ENCODE measurements around the gene GATC. TPM values are rescaled to one million over a fixed set of nuclear protein-coding genes. Genes with fewer than 3 reads are reported as not detected.

GATC gene
- total and polyA plus RNA-seq, 2 experiments from 2014 or later = 18.5 to 20.1 TPM

DNA sequence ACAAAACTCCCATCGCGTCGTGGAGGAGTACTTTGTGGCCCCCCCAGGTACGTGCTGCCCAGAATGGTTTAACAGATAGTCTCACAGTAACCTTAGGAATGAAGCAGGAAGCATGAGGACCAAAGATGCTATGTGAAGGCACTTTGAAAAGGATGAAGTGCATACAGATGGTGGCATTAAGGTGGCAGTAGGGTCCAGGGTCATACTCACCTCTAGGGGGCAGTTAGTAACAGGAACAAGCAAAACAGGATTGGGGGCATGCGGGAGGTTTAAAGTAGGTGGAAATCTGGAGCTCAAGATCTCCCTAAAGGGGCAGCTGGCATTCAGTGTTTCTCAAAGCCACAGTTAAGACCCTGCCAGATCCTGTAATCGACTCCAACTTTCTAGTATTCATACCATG, 10.9 kb downstream of the GATC start:
- Mint-ChIP-seq H3K36me3 (ENCODE audit: low read depth) (peaks cover 78% of the 10 kb centered on the region), H3K4me3 (no peak overlapping the region), H3K27me3 (ENCODE audit: insufficient read depth, low read depth, poor library complexity) (peaks cover 12% of the 10 kb centered on the region), H3K27ac (no peak overlapping the region), H3K9me3 (no peaks in the 10 kb centered on the region), H3K4me1 (no peaks in the 10 kb centered on the region)
- H3K79me2 ChIP-seq (replicated peaks; ENCODE audit: insufficient read depth) = no peaks in the 10 kb centered on the region; the same call in 1 of the 2 replicates
- peaks cover 51% of the 10 kb centered on the region for H4K20me1 ChIP-seq (replicated peaks; ENCODE audit: insufficient read depth)
- no peaks in the 10 kb centered on the region for H3K4me1 ChIP-seq (ENCODE audit: insufficient read depth)
- H3K27me3 ChIP-seq (ENCODE audit: insufficient read depth) = no peaks in the 10 kb centered on the region
- peaks cover 27% of the 10 kb centered on the region for H3F3A ChIP-seq (replicated peaks; ENCODE audit: low read depth)
- H3K9me2 ChIP-seq (ENCODE audit: insufficient read depth) = no peaks in the 10 kb centered on the region
- TF ChIP-seq, protein P1, sequence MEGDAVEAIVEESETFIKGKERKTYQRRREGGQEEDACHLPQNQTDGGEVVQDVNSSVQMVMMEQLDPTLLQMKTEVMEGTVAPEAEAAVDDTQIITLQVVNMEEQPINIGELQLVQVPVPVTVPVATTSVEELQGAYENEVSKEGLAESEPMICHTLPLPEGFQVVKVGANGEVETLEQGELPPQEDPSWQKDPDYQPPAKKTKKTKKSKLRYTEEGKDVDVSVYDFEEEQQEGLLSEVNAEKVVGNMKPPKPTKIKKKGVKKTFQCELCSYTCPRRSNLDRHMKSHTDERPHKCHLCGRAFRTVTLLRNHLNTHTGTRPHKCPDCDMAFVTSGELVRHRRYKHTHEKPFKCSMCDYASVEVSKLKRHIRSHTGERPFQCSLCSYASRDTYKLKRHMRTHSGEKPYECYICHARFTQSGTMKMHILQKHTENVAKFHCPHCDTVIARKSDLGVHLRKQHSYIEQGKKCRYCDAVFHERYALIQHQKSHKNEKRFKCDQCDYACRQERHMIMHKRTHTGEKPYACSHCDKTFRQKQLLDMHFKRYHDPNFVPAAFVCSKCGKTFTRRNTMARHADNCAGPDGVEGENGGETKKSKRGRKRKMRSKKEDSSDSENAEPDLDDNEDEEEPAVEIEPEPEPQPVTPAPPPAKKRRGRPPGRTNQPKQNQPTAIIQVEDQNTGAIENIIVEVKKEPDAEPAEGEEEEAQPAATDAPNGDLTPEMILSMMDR (conservative IDR thresholded peaks at IDR 0.05; ENCODE audit: low read depth in 2 of 2) = peak; percentile 65 to 72
- no peak for TF ChIP-seq CREB1 (CRISPR knock-in tag; IDR thresholded peaks at IDR 0.05; ENCODE audit: low read depth)
- no peak overlapping the region for H3K4me2 ChIP-seq
- H3K36me3 ChIP-seq (ENCODE audit: insufficient read depth) = peaks cover 43% of the 10 kb centered on the region
- no peak overlapping the region for H2AFZ ChIP-seq
- no peak overlapping the region for H3K4me3 ChIP-seq
- ATAC-seq (peak; percentile 79), DNase-seq (ENCODE audit: low spot score) (peak; percentile 82)
- 0 out of 2 replicates have a peak overlapping the region, but pooled peaks have one; percentile 4 for H3K27ac ChIP-seq (ENCODE audit: low read depth)

DNA sequence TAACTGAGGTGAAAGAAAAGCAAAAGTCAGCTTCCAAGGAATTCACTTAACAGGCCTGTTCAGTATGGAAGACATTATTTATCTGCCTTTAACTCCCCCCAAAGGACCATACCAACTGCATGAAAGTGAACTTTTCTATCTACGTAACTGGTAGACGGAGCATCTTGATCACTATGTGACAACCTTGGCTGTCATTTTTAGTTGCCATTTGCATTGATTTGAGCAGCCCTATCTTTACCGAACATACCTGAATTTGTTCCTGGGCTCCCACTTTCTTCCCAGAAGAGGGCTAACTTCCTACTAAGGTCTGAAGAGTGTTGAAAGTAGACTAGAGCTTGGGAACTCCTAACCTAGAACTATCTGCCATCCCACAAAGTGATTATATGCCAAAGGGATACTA, 13.9 kb downstream of the GATC start:
- Histone ChIP-seq H3K4me3 (no peak overlapping the region), H3K4me1 (ENCODE audit: insufficient read depth) (no peaks in the 10 kb centered on the region), H4K20me1 (replicated peaks; ENCODE audit: insufficient read depth) (peaks cover 59% of the 10 kb centered on the region), H3K27me3 (ENCODE audit: insufficient read depth) (0 out of 2 replicates have a peak, but pooled peaks cover under 1% of the 10 kb centered on the region), H3K36me3 (ENCODE audit: insufficient read depth) (peaks cover 74% of the 10 kb centered on the region), H3K4me2 (no peak overlapping the region), H2AFZ (no peak overlapping the region), H3F3A (replicated peaks; ENCODE audit: low read depth) (peaks cover 50% of the 10 kb centered on the region), H3K9me2 (ENCODE audit: insufficient read depth) (no peaks in the 10 kb centered on the region), H3K79me2 (replicated peaks; ENCODE audit: insufficient read depth) (peaks cover 18% of the 10 kb centered on the region), H3K27ac (ENCODE audit: low read depth) (peak overlapping the region; percentile 16)
- Mint-ChIP-seq H3K9me3 (no peaks in the 10 kb centered on the region), H3K27ac (no peak overlapping the region), H3K27me3 (ENCODE audit: insufficient read depth, low read depth, poor library complexity) (peaks cover 18% of the 10 kb centered on the region), H3K4me3 (no peak overlapping the region), H3K36me3 (ENCODE audit: low read depth) (peaks cover 92% of the 10 kb centered on the region), H3K4me1 (no peaks in the 10 kb centered on the region)
- DNase-seq (ENCODE audit: low spot score) (no peak), ATAC-seq (no peak)
- TF ChIP-seq ZNF114 (CRISPR knock-in tag; IDR thresholded peaks at IDR 0.05) (no peak), ZNF331 (CRISPR knock-in tag; IDR thresholded peaks at IDR 0.05; ENCODE audit: low read depth) (no peak), EZH2phosphoT487 (IDR thresholded peaks at IDR 0.05; ENCODE audit: unreplicated experiment) (no peak), CREB1 (CRISPR knock-in tag; IDR thresholded peaks at IDR 0.05; ENCODE audit: low read depth) (no peak), JUNB (IDR thresholded peaks at IDR 0.05; ENCODE audit: unreplicated experiment) (no peak), NANOG (IDR thresholded peaks at IDR 0.05; ENCODE audit: borderline replicate concordance) (no peak)
- TF ChIP-seq, protein P2, sequence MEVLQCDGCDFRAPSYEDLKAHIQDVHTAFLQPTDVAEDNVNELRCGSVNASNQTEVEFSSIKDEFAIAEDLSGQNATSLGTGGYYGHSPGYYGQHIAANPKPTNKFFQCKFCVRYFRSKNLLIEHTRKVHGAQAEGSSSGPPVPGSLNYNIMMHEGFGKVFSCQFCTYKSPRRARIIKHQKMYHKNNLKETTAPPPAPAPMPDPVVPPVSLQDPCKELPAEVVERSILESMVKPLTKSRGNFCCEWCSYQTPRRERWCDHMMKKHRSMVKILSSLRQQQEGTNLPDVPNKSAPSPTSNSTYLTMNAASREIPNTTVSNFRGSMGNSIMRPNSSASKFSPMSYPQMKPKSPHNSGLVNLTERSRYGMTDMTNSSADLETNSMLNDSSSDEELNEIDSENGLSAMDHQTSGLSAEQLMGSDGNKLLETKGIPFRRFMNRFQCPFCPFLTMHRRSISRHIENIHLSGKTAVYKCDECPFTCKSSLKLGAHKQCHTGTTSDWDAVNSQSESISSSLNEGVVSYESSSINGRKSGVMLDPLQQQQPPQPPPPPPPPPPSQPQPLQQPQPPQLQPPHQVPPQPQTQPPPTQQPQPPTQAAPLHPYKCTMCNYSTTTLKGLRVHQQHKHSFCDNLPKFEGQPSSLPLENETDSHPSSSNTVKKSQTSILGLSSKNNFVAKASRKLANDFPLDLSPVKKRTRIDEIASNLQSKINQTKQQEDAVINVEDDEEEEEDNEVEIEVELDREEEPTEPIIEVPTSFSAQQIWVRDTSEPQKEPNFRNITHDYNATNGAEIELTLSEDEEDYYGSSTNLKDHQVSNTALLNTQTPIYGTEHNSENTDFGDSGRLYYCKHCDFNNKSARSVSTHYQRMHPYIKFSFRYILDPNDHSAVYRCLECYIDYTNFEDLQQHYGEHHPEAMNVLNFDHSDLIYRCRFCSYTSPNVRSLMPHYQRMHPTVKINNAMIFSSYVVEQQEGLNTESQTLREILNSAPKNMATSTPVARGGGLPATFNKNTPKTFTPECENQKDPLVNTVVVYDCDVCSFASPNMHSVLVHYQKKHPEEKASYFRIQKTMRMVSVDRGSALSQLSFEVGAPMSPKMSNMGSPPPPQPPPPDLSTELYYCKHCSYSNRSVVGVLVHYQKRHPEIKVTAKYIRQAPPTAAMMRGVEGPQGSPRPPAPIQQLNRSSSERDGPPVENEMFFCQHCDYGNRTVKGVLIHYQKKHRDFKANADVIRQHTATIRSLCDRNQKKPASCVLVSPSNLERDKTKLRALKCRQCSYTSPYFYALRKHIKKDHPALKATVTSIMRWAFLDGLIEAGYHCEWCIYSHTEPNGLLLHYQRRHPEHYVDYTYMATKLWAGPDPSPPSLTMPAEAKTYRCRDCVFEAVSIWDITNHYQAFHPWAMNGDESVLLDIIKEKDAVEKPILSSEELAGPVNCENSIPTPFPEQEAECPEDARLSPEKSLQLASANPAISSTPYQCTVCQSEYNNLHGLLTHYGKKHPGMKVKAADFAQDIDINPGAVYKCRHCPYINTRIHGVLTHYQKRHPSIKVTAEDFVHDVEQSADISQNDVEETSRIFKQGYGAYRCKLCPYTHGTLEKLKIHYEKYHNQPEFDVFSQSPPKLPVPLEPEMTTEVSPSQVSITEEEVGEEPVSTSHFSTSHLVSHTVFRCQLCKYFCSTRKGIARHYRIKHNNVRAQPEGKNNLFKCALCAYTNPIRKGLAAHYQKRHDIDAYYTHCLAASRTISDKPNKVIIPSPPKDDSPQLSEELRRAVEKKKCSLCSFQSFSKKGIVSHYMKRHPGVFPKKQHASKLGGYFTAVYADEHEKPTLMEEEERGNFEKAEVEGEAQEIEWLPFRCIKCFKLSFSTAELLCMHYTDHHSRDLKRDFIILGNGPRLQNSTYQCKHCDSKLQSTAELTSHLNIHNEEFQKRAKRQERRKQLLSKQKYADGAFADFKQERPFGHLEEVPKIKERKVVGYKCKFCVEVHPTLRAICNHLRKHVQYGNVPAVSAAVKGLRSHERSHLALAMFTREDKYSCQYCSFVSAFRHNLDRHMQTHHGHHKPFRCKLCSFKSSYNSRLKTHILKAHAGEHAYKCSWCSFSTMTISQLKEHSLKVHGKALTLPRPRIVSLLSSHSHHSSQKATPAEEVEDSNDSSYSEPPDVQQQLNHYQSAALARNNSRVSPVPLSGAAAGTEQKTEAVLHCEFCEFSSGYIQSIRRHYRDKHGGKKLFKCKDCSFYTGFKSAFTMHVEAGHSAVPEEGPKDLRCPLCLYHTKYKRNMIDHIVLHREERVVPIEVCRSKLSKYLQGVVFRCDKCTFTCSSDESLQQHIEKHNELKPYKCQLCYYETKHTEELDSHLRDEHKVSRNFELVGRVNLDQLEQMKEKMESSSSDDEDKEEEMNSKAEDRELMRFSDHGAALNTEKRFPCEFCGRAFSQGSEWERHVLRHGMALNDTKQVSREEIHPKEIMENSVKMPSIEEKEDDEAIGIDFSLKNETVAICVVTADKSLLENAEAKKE (CRISPR knock-in tag; IDR thresholded peaks at IDR 0.05) = no peak
- TF ChIP-seq, protein P3, sequence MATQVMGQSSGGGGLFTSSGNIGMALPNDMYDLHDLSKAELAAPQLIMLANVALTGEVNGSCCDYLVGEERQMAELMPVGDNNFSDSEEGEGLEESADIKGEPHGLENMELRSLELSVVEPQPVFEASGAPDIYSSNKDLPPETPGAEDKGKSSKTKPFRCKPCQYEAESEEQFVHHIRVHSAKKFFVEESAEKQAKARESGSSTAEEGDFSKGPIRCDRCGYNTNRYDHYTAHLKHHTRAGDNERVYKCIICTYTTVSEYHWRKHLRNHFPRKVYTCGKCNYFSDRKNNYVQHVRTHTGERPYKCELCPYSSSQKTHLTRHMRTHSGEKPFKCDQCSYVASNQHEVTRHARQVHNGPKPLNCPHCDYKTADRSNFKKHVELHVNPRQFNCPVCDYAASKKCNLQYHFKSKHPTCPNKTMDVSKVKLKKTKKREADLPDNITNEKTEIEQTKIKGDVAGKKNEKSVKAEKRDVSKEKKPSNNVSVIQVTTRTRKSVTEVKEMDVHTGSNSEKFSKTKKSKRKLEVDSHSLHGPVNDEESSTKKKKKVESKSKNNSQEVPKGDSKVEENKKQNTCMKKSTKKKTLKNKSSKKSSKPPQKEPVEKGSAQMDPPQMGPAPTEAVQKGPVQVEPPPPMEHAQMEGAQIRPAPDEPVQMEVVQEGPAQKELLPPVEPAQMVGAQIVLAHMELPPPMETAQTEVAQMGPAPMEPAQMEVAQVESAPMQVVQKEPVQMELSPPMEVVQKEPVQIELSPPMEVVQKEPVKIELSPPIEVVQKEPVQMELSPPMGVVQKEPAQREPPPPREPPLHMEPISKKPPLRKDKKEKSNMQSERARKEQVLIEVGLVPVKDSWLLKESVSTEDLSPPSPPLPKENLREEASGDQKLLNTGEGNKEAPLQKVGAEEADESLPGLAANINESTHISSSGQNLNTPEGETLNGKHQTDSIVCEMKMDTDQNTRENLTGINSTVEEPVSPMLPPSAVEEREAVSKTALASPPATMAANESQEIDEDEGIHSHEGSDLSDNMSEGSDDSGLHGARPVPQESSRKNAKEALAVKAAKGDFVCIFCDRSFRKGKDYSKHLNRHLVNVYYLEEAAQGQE (IDR thresholded peaks at IDR 0.05; ENCODE audit: unreplicated experiment) = no peak
